Gastroesophageal sphincter (tissue), 3 donors: Measurements from ENCODE around the gene IQGAP2.

Source experiments
- EP300 ChIP-seq: sonication (generic); formaldehyde crosslinking; IDR thresholded peaks from one replicate; pipeline ENCODE4 v1.6.1; 2017; ENCODE audit warnings: antibody characterized with exemption, mild to moderate bottlenecking
- POLR2A ChIP-seq, 2 donors: fragments of 450-650 bp; IDR thresholded peaks; one replicate each; pipeline ENCODE4 v1.6.1; 2017; ENCODE audit warnings: antibody characterized with exemption in 2 of 2, mild to moderate bottlenecking in 2 of 2, moderate library complexity in 1 of 2
- POLR2AphosphoS5 ChIP-seq: sonication (generic); formaldehyde crosslinking; IDR thresholded peaks from one replicate; pipeline ENCODE4 v1.6.1; 2017; ENCODE audit warnings: antibody characterized with exemption
- TF ChIP-seq, protein P1 (sequence below), 4 experiments: fragments of 200-600 bp in 2 of 4; fragments of 450-650 bp in 2 of 4; sonication (generic) in 1 of 4; IDR thresholded peaks; one replicate each; pipeline ENCODE4 v1.5.1; 2017 to 2019; ENCODE audit warnings: antibody characterized with exemption in 4 of 4, mild to moderate bottlenecking in 2 of 4, moderate library complexity in 2 of 4

DNA sequence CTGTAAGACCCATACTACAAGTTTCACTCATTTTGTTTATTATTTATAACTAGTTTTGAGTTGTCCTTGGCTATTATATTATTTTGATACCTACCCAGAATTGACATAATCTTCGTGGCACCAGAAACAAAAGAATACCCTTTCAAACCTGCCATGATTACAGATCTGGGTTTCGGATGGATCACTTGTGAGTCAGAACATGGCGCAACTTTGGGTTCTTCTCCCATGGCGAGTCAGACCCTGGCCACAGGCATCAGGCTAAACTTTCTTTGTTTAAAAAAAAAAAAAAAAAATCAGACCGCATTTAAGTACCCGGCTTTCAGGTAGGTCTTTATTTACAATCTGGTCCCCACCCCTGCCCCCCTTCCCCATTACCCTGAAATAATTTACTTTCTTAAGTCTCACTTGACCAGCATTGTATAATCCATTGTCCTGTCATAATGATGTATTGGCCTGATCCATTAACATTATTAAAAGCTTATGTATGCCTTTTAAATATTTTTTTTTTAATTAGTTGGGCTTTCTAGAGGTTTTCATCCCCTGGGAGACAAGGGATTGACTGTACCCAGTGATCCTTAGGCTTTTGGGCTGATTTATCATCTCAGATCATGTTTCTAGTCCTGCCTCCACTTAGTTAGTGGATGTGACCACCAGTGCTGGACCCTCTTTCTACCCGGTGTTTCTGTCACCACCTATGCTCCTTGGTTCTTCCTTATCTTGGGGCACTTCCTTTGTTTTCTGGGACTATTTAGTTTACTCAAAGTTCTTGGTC lies 176.3 kb downstream of the IQGAP2 start:
- TF ChIP-seq EP300 (no peak), POLR2AphosphoS5 (no peak), POLR2A (IDR thresholded peaks at IDR 0.05) (no peak)
- TF ChIP-seq, protein P1, sequence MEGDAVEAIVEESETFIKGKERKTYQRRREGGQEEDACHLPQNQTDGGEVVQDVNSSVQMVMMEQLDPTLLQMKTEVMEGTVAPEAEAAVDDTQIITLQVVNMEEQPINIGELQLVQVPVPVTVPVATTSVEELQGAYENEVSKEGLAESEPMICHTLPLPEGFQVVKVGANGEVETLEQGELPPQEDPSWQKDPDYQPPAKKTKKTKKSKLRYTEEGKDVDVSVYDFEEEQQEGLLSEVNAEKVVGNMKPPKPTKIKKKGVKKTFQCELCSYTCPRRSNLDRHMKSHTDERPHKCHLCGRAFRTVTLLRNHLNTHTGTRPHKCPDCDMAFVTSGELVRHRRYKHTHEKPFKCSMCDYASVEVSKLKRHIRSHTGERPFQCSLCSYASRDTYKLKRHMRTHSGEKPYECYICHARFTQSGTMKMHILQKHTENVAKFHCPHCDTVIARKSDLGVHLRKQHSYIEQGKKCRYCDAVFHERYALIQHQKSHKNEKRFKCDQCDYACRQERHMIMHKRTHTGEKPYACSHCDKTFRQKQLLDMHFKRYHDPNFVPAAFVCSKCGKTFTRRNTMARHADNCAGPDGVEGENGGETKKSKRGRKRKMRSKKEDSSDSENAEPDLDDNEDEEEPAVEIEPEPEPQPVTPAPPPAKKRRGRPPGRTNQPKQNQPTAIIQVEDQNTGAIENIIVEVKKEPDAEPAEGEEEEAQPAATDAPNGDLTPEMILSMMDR (IDR thresholded peaks at IDR 0.05) = no peak
